ENCODE measurements around the gene DSC3. TPM values are rescaled to one million over a fixed set of nuclear protein-coding genes. Genes with fewer than 3 reads are reported as not detected.

DSC3 gene
- total RNA-seq, 3 donors from 2014 or later: 0.19 to 0.61 TPM; not detected in 1

DNA sequence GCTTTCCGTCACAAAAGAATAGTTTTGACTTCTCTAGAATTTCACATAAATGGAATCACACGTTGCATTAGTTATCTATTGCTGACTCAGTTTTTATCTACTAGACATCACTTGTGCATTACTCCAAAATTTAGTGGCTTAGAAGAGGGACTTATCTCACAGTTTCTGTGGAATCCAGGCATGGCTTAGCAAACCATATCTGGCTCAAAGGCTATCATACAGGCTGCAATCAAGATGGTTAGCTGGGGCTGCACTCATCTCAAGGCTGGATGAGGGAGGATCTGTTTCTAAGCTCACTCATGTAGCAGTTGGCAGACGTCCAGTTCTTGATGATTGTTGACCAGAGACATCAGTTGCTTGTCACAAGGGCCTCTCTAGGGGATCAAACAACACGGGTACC, 6.6 kb upstream of the DSC3 start:
- no peak overlapping the region for H3K4me3 ChIP-seq
- H3K36me3 ChIP-seq (ENCODE audit: low read depth): no peaks in the 10 kb centered on the region
- TF ChIP-seq, protein P1, sequence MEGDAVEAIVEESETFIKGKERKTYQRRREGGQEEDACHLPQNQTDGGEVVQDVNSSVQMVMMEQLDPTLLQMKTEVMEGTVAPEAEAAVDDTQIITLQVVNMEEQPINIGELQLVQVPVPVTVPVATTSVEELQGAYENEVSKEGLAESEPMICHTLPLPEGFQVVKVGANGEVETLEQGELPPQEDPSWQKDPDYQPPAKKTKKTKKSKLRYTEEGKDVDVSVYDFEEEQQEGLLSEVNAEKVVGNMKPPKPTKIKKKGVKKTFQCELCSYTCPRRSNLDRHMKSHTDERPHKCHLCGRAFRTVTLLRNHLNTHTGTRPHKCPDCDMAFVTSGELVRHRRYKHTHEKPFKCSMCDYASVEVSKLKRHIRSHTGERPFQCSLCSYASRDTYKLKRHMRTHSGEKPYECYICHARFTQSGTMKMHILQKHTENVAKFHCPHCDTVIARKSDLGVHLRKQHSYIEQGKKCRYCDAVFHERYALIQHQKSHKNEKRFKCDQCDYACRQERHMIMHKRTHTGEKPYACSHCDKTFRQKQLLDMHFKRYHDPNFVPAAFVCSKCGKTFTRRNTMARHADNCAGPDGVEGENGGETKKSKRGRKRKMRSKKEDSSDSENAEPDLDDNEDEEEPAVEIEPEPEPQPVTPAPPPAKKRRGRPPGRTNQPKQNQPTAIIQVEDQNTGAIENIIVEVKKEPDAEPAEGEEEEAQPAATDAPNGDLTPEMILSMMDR (IDR thresholded peaks at IDR 0.05): no peak
- no peaks in the 10 kb centered on the region for H3K4me1 ChIP-seq (ENCODE audit: low read depth)
- intact Hi-C loops (cut with DNase I, micrococcal nuclease): no loop called here
- H3K9me3 ChIP-seq: no peaks in the 10 kb centered on the region
- ATAC-seq (no peak), DNase-seq (peak in 1 of 3 donors; percentile 27)

DNA sequence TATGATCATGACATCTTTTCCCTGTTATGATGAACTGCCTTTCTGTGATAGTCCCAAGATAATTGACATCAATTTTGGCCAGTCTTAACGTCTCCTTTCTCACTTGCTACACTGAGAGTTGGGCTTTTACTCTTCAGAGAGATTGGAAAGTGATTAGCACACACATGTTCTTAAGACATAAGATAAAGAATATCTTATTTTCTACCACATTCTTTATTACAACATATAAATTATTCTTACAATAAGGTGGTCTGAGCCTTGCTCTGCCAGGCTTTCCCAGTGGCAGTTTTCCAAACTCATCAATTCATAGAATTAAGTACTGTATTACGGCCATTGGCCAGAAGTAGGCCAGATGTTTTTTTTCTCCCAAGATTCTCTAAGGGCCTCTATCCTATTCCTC, 5.7 kb upstream of the DSC3 start:
- Histone ChIP-seq H3K36me3 (ENCODE audit: low read depth) (no peaks in the 10 kb centered on the region), H3K9me3 (no peaks in the 10 kb centered on the region), H3K4me1 (ENCODE audit: low read depth) (no peaks in the 10 kb centered on the region), H3K4me3 (no peak overlapping the region)
- ATAC-seq (no peak), DNase-seq (no peak)
- intact Hi-C loops (cut with DNase I, micrococcal nuclease): no loop called here
- TF ChIP-seq, protein P1 (IDR thresholded peaks at IDR 0.05): no peak

DNA sequence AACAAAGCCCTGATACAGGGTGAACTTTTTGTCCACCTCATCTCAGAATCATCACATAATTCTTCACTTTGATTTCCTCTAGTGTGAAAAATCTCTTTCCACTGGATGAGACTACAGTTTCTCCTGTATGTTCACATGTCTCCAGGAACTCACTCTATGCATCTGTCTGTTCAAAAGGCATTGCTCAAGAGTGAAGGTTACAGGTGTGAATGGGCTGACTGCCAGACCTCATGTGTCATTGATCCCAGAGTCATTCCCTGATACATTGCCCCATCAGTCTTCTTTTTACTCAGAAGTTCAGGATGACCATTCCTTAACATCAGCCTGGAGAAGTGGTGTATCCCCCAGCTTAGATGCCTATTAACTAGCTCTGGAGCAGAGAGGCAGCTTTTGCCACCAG, 4.4 kb upstream of the DSC3 start:
- intact Hi-C loops (cut with DNase I, micrococcal nuclease): no loop called here
- Histone ChIP-seq H3K36me3 (ENCODE audit: low read depth) (no peaks in the 10 kb centered on the region), H3K4me3 (no peak overlapping the region), H3K4me1 (ENCODE audit: low read depth) (peaks cover 7% of the 10 kb centered on the region), H3K9me3 (no peaks in the 10 kb centered on the region)
- ATAC-seq (no peak), DNase-seq (no peak)
- TF ChIP-seq, protein P1 (IDR thresholded peaks at IDR 0.05): no peak

DNA sequence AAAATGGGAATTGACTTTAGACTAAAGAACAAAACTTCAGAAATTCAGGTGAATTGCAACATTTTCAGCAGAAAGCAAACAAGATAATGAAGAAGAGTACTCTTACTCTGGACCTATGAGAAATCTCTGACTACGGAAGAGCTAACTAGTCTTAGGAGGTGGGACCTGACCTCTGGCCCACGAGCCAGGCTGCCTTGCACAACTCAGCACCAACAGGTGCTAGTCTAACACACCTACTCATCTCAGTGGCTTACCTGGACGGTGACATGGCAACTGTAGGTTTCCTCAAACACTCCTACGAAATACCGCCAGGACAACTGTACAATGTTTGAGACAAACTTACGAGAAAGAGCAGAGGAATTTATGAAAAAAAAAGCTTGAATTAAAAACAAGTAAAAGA, 3.1 kb upstream of the DSC3 start:
- TF ChIP-seq, protein P1 (IDR thresholded peaks at IDR 0.05): no peak
- H3K9me3 ChIP-seq: no peaks in the 10 kb centered on the region
- no peaks in the 10 kb centered on the region for H3K36me3 ChIP-seq (ENCODE audit: low read depth)
- H3K4me1 ChIP-seq (ENCODE audit: low read depth): peaks cover 18% of the 10 kb centered on the region
- intact Hi-C loops (cut with DNase I, micrococcal nuclease): no loop called here
- DNase-seq (no peak), ATAC-seq (no peak)
- H3K4me3 ChIP-seq: no peak overlapping the region

DNA sequence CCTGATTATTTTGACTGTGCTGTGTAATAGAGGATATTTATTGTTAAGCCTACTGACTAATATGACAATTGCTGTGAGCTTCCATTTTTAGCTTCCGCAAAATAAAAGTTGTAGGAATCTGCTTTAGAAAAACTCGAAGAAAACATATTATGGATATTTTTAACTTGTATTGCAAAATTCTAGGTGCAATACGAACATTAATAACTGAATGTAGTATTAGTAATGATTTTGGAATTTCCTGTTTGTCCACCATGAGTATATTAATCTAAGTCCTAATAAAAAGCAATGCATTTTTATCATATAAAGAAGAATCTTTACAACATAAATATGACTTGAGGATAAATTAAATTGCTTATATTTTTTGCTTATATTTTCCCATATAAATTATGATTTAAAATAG, 2.4 kb upstream of the DSC3 start:
- peaks cover 18% of the 10 kb centered on the region for H3K4me1 ChIP-seq (ENCODE audit: low read depth)
- no peak overlapping the region for H3K4me3 ChIP-seq
- intact Hi-C loops (cut with DNase I, micrococcal nuclease): no loop called here
- TF ChIP-seq, protein P1 (IDR thresholded peaks at IDR 0.05): no peak
- ATAC-seq (no peak), DNase-seq (no peak)
- H3K36me3 ChIP-seq (ENCODE audit: low read depth): no peaks in the 10 kb centered on the region
- H3K9me3 ChIP-seq: no peaks in the 10 kb centered on the region

DNA sequence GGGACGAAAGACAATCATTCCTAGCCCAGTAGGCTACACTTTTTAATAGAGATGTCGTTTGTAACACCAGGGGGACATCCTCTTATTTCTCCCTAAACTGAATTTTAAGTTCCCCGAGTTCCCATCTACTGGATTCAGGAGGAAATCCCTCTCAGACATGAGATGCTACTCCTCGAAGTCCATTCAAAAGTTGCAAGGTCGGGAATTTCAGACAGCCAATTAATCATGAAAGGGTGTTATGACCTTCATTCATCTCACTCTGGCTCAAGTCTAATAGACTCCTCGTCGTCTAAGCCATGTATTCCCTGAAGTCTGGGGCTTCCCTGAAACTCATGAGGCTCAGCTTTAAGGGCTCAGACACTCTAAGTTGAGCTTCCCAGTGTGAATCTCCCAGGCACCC, 1.2 kb upstream of the DSC3 start:
- ATAC-seq (no peak), DNase-seq (no peak)
- peaks cover 18% of the 10 kb centered on the region for H3K4me1 ChIP-seq (ENCODE audit: low read depth)
- H3K4me3 ChIP-seq: no peak overlapping the region
- H3K9me3 ChIP-seq: no peaks in the 10 kb centered on the region
- H3K36me3 ChIP-seq (ENCODE audit: low read depth): no peaks in the 10 kb centered on the region
- intact Hi-C loops (cut with DNase I, micrococcal nuclease): no loop called here
- TF ChIP-seq, protein P1 (IDR thresholded peaks at IDR 0.05): no peak
